Suprapubic skin (tissue), 4 donors: ENCODE measurements around the gene IRGM.

Experiments used
- POLR2A ChIP-seq, 2 donors: fragments of 450-650 bp; IDR thresholded peaks; one replicate each; pipeline ENCODE4 v1.6.1; 2017; ENCODE audit warnings: antibody characterized with exemption in 2 of 2, mild to moderate bottlenecking in 2 of 2, moderate library complexity in 2 of 2
- POLR2AphosphoS5 ChIP-seq, 3 donors: sonication (generic); formaldehyde crosslinking; IDR thresholded peaks; one replicate each; pipeline ENCODE4 v1.6.1; 2017; ENCODE audit warnings: antibody characterized with exemption in 3 of 3
- TF ChIP-seq, protein P1 (sequence below), 2 donors: fragments of 200-600 bp in 1 of 2; fragments of 450-650 bp in 1 of 2; sonication (generic) in 1 of 2; IDR thresholded peaks; one replicate each; pipeline ENCODE4 v1.5.1; 2016 to 2019; ENCODE audit warnings: antibody characterized with exemption in 2 of 2, mild to moderate bottlenecking in 1 of 2, moderate library complexity in 1 of 2

- TF ChIP-seq POLR2AphosphoS5 (IDR thresholded peaks at IDR 0.05): no peak
- TF ChIP-seq, protein P1, sequence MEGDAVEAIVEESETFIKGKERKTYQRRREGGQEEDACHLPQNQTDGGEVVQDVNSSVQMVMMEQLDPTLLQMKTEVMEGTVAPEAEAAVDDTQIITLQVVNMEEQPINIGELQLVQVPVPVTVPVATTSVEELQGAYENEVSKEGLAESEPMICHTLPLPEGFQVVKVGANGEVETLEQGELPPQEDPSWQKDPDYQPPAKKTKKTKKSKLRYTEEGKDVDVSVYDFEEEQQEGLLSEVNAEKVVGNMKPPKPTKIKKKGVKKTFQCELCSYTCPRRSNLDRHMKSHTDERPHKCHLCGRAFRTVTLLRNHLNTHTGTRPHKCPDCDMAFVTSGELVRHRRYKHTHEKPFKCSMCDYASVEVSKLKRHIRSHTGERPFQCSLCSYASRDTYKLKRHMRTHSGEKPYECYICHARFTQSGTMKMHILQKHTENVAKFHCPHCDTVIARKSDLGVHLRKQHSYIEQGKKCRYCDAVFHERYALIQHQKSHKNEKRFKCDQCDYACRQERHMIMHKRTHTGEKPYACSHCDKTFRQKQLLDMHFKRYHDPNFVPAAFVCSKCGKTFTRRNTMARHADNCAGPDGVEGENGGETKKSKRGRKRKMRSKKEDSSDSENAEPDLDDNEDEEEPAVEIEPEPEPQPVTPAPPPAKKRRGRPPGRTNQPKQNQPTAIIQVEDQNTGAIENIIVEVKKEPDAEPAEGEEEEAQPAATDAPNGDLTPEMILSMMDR (IDR thresholded peaks at IDR 0.05): no peak
- TF ChIP-seq POLR2A (IDR thresholded peaks at IDR 0.05): no peak
Measured at GRCh38 chr5:150851039-150851438, 4.7 kb downstream of the IRGM start.
